SK-MEL-5 (cell line): ENCODE measurements around the gene OR52N4. TPM values are rescaled to one million over a fixed set of nuclear protein-coding genes. Genes with fewer than 3 reads are reported as not detected.

ENCODE experiments used
- DNase-seq: peaks from one replicate; pipeline ENCODE4 v3.0.0-alpha.2; 2016; ENCODE audit warnings: low read depth, low spot score
- in situ Hi-C: cut with HindIII; loops from 2 replicates; pipeline ENCODE4 v1.10.0; 2016; ENCODE audit warnings: low sequenced_read_pairs, high pct_unique_total_duplicates, low pct_unique_long_range_greater_than_20kb
- total RNA-seq: library from RNA; depleted of rRNA; stranded (reverse); fragments of >200 nt; shearing (Covaris generic); gene quantifications from 2 replicates; pipeline ENCODE4 v1.2.3, GENCODE V29; 2014; rRNA removed

The OR52N4 gene
- total RNA-seq, 1 experiment from 2014 or later = not detected

DNA sequence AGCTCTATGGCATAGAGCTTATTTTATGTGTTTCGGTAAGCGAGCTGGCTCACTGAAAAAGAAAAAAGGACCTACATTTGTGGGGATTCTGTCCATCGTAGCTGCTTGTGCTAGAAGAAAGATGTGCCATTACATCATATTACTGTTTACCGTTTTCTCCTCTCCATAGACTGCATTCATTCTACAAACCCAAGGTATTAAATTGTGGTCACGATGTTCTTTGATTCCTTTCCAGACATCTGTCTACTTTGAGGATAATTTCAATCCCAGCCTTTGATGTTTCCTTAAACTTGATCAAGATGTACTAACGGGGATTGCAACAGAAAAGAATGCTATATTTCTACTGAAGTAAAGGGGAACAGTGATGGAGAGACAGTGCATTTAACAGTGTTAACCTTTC is 42.5 kb downstream of the OR52N4 start:
- in situ Hi-C loops = no loop called here
- DNase-seq = peak; percentile 0

DNA sequence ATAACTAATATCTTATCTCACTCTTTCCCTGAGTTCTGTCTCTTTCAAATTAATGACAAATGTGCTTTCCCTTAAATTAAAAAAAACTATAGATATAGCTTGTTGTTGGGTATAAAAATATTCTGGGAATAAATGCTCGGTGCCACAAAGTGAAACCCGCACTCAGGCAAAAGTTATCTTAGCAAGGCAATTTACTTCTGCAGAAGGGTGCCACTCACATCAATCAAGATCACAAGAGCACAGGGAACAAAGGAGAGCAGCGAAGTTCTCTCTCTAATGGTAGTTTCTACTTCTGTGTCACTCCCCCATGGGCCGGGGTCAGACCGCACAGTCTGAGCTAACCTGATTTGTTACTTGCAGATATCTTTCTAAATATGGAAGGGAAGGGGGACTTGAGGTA is 49.9 kb downstream of the OR52N4 start:
- DNase-seq = no peak
- in situ Hi-C loops = no loop called here

Other genes starting within 250 kb of the OR52N4 start
- gene UBQLN3, start 244.3 kb upstream of the OR52N4 start, total RNA-seq = not detected in 2 replicates
- gene UBQLNL, start 237.5 kb upstream of the OR52N4 start, total RNA-seq = not detected in 2 replicates
- not detected in 2 replicates for gene OR52H1, start 205.7 kb upstream of the OR52N4 start, total RNA-seq
- gene OR52B6, start 173.4 kb upstream of the OR52N4 start, total RNA-seq = not detected in 2 replicates
- gene TRIM6, start 157.6 kb upstream of the OR52N4 start, total RNA-seq = 9.8 and 11.6 TPM in 2 replicates
- 13.2 and 13.3 TPM in 2 replicates for gene TRIM34, start 129.2 kb upstream of the OR52N4 start, total RNA-seq
- gene TRIM5, start 69.2 kb upstream of the OR52N4 start, total RNA-seq = 18.6 and 21.1 TPM in 2 replicates
- gene TRIM22, start 64.5 kb upstream of the OR52N4 start, total RNA-seq = 3.9 TPM in 2 replicates
- not detected in 2 replicates for gene OR56B1, start 17.8 kb upstream of the OR52N4 start, total RNA-seq
- gene OR52N5, start 29.1 kb downstream of the OR52N4 start, total RNA-seq = not detected in 2 replicates
- not detected in 2 replicates for gene OR52N1, start 37.0 kb downstream of the OR52N4 start, total RNA-seq
- not detected in 2 replicates for gene OR52N2, start 54.7 kb downstream of the OR52N4 start, total RNA-seq
- not detected in 2 replicates for gene OR52E6, start 87.7 kb downstream of the OR52N4 start, total RNA-seq
- gene OR52E8, start 103.4 kb downstream of the OR52N4 start, total RNA-seq = not detected in 2 replicates
- gene OR52E4, start 126.4 kb downstream of the OR52N4 start, total RNA-seq = not detected in 2 replicates
- not detected in 2 replicates for gene OR52E5, start 139.0 kb downstream of the OR52N4 start, total RNA-seq
- not detected in 2 replicates for gene OR56A3, start 188.0 kb downstream of the OR52N4 start, total RNA-seq
- not detected in 2 replicates for gene OR56A5, start 214.3 kb downstream of the OR52N4 start, total RNA-seq
- not detected in 2 replicates for gene OR52L1, start 232.7 kb downstream of the OR52N4 start, total RNA-seq